ENCODE measurements around the gene ATP6V1F.

The ATP6V1F gene

DNA sequence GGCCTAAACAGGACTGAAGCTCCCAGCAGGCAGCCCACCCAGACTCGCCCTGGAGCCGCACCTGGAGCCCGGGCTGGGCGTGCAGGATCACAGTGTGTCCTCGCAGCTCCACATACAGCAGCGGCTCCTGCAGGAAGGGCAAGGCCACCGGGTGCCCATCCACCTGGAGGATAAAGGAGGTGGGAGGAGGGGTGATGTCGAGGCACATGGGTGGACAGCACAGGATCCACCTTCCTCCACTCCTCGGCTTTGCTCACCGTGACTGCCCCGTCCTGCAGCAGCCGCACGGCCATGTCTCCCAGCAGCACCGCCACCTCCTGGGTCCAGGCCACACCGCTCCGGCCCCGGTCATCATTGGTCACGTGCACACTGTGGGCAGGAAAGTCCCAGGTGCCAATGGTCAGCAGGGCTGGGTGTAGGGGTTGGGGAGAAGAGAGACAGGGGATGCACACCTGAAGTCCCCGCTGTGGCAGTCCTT is 16.8 kb downstream of the ATP6V1F start:
- TF ChIP-seq, protein P1, sequence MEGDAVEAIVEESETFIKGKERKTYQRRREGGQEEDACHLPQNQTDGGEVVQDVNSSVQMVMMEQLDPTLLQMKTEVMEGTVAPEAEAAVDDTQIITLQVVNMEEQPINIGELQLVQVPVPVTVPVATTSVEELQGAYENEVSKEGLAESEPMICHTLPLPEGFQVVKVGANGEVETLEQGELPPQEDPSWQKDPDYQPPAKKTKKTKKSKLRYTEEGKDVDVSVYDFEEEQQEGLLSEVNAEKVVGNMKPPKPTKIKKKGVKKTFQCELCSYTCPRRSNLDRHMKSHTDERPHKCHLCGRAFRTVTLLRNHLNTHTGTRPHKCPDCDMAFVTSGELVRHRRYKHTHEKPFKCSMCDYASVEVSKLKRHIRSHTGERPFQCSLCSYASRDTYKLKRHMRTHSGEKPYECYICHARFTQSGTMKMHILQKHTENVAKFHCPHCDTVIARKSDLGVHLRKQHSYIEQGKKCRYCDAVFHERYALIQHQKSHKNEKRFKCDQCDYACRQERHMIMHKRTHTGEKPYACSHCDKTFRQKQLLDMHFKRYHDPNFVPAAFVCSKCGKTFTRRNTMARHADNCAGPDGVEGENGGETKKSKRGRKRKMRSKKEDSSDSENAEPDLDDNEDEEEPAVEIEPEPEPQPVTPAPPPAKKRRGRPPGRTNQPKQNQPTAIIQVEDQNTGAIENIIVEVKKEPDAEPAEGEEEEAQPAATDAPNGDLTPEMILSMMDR (IDR thresholded peaks at IDR 0.05), result no peak
- DNase-seq (ENCODE audit: low spot score), result no peak
- Histone ChIP-seq H3K4me3 (no peak overlapping the region), H3K27ac (no peak overlapping the region)

DNA sequence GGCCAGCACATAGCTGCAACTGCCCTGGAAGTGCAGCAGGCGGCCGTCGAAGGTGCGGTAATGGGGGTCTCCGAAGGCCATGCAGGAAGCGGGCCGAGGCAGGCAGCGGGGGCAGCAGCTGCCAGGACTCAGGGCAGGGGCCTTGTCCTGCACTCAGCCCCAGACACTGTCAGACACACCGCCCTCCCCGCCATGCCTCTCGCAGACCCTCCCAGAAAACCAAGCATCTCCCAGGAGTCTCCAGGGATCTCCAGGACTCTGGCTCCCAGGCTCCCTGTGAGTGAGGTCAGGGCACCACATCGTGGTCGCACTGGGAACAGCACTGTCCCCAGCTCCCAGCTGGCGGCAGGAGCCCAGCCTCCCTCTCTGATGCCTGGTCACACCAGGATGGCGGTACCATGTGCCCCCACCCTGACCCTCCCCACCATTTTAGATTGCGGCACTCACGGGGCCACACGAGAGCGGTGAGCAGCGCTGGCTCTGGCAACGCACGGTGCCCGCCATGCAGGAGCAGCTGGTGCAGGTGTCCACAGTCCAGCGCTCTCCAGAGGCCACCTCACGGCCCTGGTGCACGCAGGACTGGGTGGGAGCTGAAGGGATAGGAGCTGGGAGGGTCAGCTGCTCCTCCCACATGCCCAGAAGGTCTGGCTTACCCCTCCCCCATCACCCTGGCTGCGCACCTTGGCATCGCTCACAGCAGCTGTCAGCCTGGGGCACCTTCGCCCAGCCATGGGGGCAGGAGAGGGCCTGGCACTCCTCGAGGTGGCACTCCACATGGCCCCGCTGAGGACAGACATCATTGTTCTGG is 17.5 kb downstream of the ATP6V1F start:
- no peak overlapping the region for H3K27ac ChIP-seq
- no peak overlapping the region for H3K4me3 ChIP-seq
- no peak for DNase-seq (ENCODE audit: low spot score)
- TF ChIP-seq, protein P1 (IDR thresholded peaks at IDR 0.05), result peak; percentile 75

DNA sequence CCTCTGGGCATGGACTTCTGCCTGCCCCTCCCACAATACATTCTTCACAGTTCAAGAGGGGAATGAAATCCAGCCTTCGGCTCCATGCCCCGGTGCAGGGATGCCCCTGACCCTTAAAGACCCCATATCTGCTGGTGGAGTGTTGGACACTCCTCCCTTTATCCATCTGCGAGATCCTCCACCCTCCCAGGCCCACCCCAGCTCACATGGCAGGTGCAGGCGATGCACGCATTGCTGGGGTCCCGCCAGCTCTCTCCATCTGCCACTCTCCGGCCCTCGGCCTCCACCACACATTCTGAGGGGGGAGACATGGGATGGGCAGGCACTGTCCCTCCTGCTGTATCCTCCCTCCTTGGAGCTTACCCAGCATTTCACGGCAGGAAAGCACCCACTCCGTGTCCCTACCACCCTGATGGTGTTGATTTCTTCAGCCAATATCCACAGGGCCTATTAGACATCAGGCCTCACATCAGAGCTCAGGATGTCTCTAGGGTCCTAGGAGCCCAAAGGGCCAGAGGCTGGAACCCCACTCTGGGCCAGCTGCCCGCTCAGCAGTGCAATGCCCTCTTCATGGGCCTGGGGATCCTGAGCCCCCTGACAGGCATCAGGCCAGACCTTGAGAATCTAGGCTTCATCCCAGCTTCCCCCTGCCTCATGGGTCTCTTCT is 18.3 kb downstream of the ATP6V1F start:
- no peak overlapping the region for H3K4me3 ChIP-seq
- TF ChIP-seq, protein P1 (IDR thresholded peaks at IDR 0.05), result no peak
- DNase-seq (ENCODE audit: low spot score), result no peak
- no peak overlapping the region for H3K27ac ChIP-seq

DNA sequence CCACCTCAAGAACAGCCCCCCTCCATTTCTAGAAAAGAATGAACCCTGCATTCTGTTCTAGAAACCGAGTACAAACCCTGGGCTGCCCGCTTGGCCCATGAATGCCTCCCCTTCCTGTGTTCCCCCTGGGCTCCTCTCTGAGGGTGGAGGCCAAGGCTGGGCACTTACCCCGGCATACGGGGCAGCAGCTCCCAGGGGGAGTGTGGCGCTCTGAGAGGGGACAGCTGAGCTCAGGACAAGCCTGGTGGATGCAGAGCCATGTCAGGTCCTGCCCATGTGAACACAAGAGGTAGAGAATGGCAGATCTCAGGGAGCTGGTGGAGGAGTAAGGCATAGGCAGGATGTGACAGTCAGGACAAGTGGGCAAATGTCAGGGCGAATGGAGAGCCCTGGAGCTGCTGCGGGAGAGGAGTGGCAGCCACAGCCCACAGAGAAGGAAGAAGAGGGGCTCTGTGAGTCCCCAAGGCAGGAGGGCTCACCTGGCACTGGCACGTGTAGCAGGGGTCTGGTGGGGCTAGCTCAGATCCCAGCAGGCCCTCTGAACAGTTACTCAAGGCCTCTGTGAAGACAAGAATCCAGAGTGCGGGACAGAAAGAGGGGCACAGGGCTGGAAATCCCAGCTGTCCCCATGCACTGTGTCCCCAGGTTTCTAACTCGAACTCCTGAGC is 18.9 kb downstream of the ATP6V1F start:
- DNase-seq (ENCODE audit: low spot score), result no peak
- Histone ChIP-seq H3K27ac (no peak overlapping the region), H3K4me3 (no peak overlapping the region)
- TF ChIP-seq, protein P1 (IDR thresholded peaks at IDR 0.05), result no peak

DNA sequence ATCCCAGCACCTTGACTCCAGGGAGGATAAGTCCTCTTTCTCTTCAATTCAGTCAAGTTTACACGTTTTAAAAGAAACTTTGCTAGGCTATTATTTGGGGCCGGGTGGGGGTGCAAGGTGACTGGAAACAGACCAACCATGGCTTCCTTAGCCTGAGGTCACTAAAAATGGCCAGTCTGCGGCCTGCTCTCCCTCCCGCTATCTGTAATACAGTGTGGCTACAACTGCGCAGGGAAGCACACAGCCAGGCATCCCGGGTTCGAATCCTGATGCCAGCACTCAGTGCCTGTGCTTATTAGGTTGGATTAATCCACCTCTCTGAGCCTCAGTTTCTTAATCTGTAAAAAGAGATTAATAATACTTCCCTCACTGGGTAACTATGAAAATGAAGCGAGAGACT is 19.5 kb downstream of the ATP6V1F start:
- no peak for DNase-seq (ENCODE audit: low spot score)

DNA sequence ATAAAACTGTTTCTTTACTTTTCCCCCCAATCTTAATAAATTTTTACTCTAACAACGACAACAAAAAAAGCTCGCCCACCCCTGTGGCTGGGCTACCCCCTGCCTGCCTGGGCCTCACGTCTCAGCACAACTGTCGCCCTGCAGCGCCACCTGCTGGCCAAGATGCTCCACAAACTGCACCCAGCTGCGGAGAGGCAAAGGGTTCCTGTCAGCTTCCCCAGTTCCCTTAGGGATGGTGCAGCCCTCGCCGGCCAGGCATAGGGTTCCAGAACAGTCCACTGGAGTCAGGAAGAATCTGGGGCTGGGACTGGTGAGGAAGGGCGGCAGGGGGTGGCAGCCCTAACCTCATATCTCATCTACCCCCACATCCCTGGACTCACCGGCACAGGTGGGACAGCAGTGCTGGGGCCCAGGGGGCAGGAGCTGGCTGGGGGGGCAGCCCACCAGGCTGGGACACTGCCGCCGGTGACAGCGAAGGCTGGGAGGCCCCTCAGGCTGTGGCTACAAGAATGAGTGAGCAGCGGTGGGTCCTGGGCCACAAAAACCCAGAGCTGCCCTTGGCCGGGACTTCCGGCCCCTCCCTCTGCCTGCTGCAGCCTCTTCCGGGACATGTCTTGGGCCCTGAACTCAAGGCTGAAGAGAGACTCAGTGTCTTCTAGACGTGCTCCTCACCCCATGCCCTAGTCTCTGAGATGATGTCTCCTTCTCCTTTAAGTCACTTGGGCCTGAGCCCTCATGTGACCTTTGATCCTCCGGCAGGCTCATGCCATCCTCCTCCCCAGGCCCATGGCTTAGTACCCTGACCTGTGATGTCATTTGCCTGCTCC is 21.2 kb downstream of the ATP6V1F start:
- TF ChIP-seq, protein P1 (IDR thresholded peaks at IDR 0.05), result peak; percentile 90
- Histone ChIP-seq H3K27ac (no peak overlapping the region), H3K4me3 (peak overlapping the region; percentile 18)
- DNase-seq (ENCODE audit: low spot score), result no peak

More for the DNA sequence above, 19.5 kb downstream of the ATP6V1F start:
- H3K27ac ChIP-seq, result no peak overlapping the region
- TF ChIP-seq, protein P1 (IDR thresholded peaks at IDR 0.05), result no peak
- H3K4me3 ChIP-seq, result no peak overlapping the region

Data from coronary artery (tissue), 2 donors.